Measurements from ENCODE around the gene TUBA3E.
"Not testable (repeated sequence)": the region's sequence is repeated elsewhere in the genome, so short reads cannot be mapped to it uniquely, and the experiment has no call there.

The TUBA3E gene

GRCh38 chr2:130191319-130191718 lies 6.9 kb downstream of the TUBA3E start:
- DNase-seq (ENCODE audit: low read depth in 2 of 2), result not testable (repeated sequence)

- no peak for DNase-seq (ENCODE audit: low read depth in 2 of 2)
Measured at GRCh38 chr2:130190237-130190636, 8.0 kb downstream of the TUBA3E start.

- DNase-seq (ENCODE audit: low read depth in 2 of 2), result not testable (repeated sequence)
Measured at GRCh38 chr2:130188958-130189357, 9.3 kb downstream of the TUBA3E start.

- not testable (repeated sequence) for DNase-seq (ENCODE audit: low read depth in 2 of 2)
Measured at GRCh38 chr2:130187859-130188792, 10.1 kb downstream of the TUBA3E start.

GRCh38 chr2:130187268-130187667 lies 11.0 kb downstream of the TUBA3E start:
- DNase-seq (ENCODE audit: low read depth in 2 of 2), result no peak

- no peak for DNase-seq (ENCODE audit: low read depth in 2 of 2)
Measured at GRCh38 chr2:130186391-130186790, 11.8 kb downstream of the TUBA3E start.

GRCh38 chr2:130185896-130186295 lies 12.3 kb downstream of the TUBA3E start:
- no peak for DNase-seq (ENCODE audit: low read depth in 2 of 2)

GRCh38 chr2:130185436-130185835 lies 12.8 kb downstream of the TUBA3E start:
- DNase-seq (ENCODE audit: low read depth in 2 of 2), result no peak

- DNase-seq (ENCODE audit: low read depth in 2 of 2), result no peak
Measured at GRCh38 chr2:130183512-130184373, 14.5 kb downstream of the TUBA3E start.

- not testable (repeated sequence) for DNase-seq (ENCODE audit: low read depth in 2 of 2)
Measured at GRCh38 chr2:130182826-130183511, 15.3 kb downstream of the TUBA3E start.

GRCh38 chr2:130181880-130182682 lies 16.2 kb downstream of the TUBA3E start, which contains the start of gene MZT2B:
Gene MZT2B, plus strand, starts transcription at chr2:130182262. Its CDS starts 21 bp downstream, at chr2:130182283.
- DNase-seq (ENCODE audit: low read depth in 2 of 2), result peak; percentile 85

- DNase-seq (ENCODE audit: low read depth in 2 of 2), result peak; percentile 95 to 96
Measured at GRCh38 chr2:130181325-130181879, 16.8 kb downstream of the TUBA3E start, which contains the start of gene SMPD4. Gene SMPD4, minus strand, starts transcription at chr2:130181602. Its CDS starts 5,010 bp downstream, at chr2:130176592.

- DNase-seq (ENCODE audit: low read depth in 2 of 2), result not testable (repeated sequence)
Measured at GRCh38 chr2:130180404-130181324, 17.6 kb downstream of the TUBA3E start.

- not testable (repeated sequence) for DNase-seq (ENCODE audit: low read depth in 2 of 2)
Measured at GRCh38 chr2:130174866-130175265, 23.4 kb downstream of the TUBA3E start.

- DNase-seq (ENCODE audit: low read depth in 2 of 2), result no peak
Measured at GRCh38 chr2:130169896-130170295, 28.3 kb downstream of the TUBA3E start.

GRCh38 chr2:130169163-130169562 lies 29.1 kb downstream of the TUBA3E start:
- not testable (repeated sequence) for DNase-seq (ENCODE audit: low read depth in 2 of 2)

GRCh38 chr2:130166611-130167010 lies 31.6 kb downstream of the TUBA3E start:
- not testable (repeated sequence) for DNase-seq (ENCODE audit: low read depth in 2 of 2)

- no peak for DNase-seq (ENCODE audit: low read depth in 2 of 2)
Measured at GRCh38 chr2:130165293-130166016, 32.8 kb downstream of the TUBA3E start.

GRCh38 chr2:130162968-130163367 lies 35.3 kb downstream of the TUBA3E start:
- DNase-seq (ENCODE audit: low read depth in 2 of 2), result no peak
